ENCODE data around the gene ZNF800. TPM values are rescaled to one million over a fixed set of nuclear protein-coding genes. Genes with fewer than 3 reads are reported as not detected.

The ZNF800 gene
- total and polyA plus RNA-seq, 4 donors = 4.8 to 15.2 (median 12.8) TPM

DNA sequence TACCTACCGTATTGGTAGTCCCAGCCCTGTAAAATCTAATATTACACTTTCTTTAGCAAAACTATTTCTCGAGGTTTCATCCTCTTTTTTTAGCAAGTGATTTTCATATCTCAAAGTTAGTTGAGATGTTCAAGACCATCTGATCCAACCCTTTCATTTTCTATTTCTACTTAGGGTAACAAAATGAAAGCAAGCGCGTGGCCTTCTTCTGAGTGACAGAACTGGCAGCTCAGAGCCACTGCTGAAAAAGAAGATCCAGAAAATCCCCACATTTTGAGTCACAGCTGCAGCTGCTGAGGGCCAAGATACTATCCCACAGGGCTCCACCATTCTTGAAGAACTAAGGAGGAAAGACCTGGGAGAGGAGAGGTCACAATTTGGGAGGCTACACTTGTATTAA is 24.8 kb upstream of the ZNF800 start:
- TF ChIP-seq YY1 (IDR thresholded peaks at IDR 0.05) = no peak
- no peak for TF ChIP-seq EGR1 (IDR thresholded peaks at IDR 0.05; ENCODE audit: low read depth in 2 of 2)
- no peak for TF ChIP-seq HNF4G (IDR thresholded peaks at IDR 0.05)
- no peak for TF ChIP-seq SP1 (IDR thresholded peaks at IDR 0.05)
- TF ChIP-seq HNF4A (conservative IDR thresholded peaks at IDR 0.05) = no peak
- TF ChIP-seq FOXA2 (IDR thresholded peaks at IDR 0.05) = no peak
- TF ChIP-seq NR2F2 (IDR thresholded peaks at IDR 0.05) = no peak
- no peak for TF ChIP-seq TAF1 (conservative IDR thresholded peaks at IDR 0.05)
- TF ChIP-seq JUND (IDR thresholded peaks at IDR 0.05) = no peak
- TF ChIP-seq RAD21 (IDR thresholded peaks at IDR 0.05) = no peak
- TF ChIP-seq, protein P1, sequence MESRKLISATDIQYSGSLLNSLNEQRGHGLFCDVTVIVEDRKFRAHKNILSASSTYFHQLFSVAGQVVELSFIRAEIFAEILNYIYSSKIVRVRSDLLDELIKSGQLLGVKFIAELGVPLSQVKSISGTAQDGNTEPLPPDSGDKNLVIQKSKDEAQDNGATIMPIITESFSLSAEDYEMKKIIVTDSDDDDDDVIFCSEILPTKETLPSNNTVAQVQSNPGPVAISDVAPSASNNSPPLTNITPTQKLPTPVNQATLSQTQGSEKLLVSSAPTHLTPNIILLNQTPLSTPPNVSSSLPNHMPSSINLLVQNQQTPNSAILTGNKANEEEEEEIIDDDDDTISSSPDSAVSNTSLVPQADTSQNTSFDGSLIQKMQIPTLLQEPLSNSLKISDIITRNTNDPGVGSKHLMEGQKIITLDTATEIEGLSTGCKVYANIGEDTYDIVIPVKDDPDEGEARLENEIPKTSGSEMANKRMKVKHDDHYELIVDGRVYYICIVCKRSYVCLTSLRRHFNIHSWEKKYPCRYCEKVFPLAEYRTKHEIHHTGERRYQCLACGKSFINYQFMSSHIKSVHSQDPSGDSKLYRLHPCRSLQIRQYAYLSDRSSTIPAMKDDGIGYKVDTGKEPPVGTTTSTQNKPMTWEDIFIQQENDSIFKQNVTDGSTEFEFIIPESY (IDR thresholded peaks at IDR 0.05) = no peak
- TF ChIP-seq, protein P2, sequence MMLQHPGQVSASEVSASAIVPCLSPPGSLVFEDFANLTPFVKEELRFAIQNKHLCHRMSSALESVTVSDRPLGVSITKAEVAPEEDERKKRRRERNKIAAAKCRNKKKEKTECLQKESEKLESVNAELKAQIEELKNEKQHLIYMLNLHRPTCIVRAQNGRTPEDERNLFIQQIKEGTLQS (IDR thresholded peaks at IDR 0.05) = no peak

DNA sequence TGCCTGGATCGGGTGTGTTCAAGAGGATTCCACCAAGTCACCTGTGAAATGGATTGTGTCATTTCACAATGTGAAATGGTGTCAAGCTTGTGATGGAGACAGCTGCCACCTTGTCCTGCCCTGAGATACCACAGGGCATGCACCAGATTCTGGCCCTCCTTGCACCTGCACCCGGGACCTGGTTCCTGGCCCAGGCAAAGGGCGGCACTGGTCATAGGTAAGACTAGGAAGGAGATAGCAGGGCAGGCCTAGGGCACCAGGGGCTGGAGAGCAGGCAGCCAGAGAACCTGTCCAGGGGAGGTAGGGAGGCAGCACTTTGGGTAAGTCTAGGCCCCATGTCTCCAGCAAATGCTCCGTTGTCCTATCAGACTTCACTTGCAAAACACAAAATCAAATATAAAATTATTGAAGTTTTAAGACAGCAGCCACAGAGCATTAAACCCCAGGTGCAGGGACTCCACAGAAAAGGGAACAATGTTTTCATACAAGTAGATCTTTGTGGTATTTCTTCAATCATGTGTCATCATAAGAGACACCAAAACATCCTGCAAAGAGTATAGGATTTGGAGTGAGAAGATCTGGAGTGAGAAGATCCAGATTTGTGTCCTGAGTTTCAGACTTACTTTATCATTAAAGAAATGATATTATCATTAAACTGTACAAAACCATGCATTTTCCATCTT is 22.7 kb upstream of the ZNF800 start:
- Histone ChIP-seq H3K9me3 (ENCODE audit: control insufficient read depth in 4 of 4, low read length in 3 of 4) (no peaks in the 10 kb centered on the region), H3K27me3 (ENCODE audit: control insufficient read depth in 4 of 4, insufficient read depth in 4 of 4, low read length in 3 of 4) (no peaks in the 10 kb centered on the region), H3K36me3 (ENCODE audit: control insufficient read depth in 4 of 4, insufficient read depth in 3 of 4, low read depth in 1 of 4, low read length in 3 of 4) (no peaks in the 10 kb centered on the region), H3K9ac (ENCODE audit: low read depth in 1 of 2, low read length in 2 of 2) (no peak overlapping the region), H3K27ac (ENCODE audit: low read depth in 1 of 2, low read length in 2 of 2) (no peak overlapping the region), H3K4me1 (ENCODE audit: control insufficient read depth in 4 of 4, insufficient read depth in 4 of 4, low read length in 3 of 4) (peaks cover 0 to 1% (median 0%) of the 10 kb centered on the region in 4 donors), H3K4me3 (ENCODE audit: low read depth in 1 of 3, low read length in 3 of 3) (no peak overlapping the region)
- TF ChIP-seq RAD21 (IDR thresholded peaks at IDR 0.05) = no peak
- TF ChIP-seq HNF4A (conservative IDR thresholded peaks at IDR 0.05) = no peak
- no peak for TF ChIP-seq TAF1 (conservative IDR thresholded peaks at IDR 0.05)
- TF ChIP-seq FOXA2 (IDR thresholded peaks at IDR 0.05) = no peak
- no peak for TF ChIP-seq JUND (IDR thresholded peaks at IDR 0.05)
- no peak for TF ChIP-seq NR2F2 (IDR thresholded peaks at IDR 0.05)
- no peak for TF ChIP-seq RXRA (IDR thresholded peaks at IDR 0.05)
- TF ChIP-seq FOXA1 (IDR thresholded peaks at IDR 0.05) = no peak
- TF ChIP-seq, protein P3, sequence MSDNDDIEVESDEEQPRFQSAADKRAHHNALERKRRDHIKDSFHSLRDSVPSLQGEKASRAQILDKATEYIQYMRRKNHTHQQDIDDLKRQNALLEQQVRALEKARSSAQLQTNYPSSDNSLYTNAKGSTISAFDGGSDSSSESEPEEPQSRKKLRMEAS (IDR thresholded peaks at IDR 0.05) = no peak
- TF ChIP-seq, protein P2 (IDR thresholded peaks at IDR 0.05) = no peak
- no peak for TF ChIP-seq YY1 (IDR thresholded peaks at IDR 0.05)
- TF ChIP-seq, protein P4, sequence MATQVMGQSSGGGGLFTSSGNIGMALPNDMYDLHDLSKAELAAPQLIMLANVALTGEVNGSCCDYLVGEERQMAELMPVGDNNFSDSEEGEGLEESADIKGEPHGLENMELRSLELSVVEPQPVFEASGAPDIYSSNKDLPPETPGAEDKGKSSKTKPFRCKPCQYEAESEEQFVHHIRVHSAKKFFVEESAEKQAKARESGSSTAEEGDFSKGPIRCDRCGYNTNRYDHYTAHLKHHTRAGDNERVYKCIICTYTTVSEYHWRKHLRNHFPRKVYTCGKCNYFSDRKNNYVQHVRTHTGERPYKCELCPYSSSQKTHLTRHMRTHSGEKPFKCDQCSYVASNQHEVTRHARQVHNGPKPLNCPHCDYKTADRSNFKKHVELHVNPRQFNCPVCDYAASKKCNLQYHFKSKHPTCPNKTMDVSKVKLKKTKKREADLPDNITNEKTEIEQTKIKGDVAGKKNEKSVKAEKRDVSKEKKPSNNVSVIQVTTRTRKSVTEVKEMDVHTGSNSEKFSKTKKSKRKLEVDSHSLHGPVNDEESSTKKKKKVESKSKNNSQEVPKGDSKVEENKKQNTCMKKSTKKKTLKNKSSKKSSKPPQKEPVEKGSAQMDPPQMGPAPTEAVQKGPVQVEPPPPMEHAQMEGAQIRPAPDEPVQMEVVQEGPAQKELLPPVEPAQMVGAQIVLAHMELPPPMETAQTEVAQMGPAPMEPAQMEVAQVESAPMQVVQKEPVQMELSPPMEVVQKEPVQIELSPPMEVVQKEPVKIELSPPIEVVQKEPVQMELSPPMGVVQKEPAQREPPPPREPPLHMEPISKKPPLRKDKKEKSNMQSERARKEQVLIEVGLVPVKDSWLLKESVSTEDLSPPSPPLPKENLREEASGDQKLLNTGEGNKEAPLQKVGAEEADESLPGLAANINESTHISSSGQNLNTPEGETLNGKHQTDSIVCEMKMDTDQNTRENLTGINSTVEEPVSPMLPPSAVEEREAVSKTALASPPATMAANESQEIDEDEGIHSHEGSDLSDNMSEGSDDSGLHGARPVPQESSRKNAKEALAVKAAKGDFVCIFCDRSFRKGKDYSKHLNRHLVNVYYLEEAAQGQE (IDR thresholded peaks at IDR 0.05) = no peak
- TF ChIP-seq, protein P5, sequence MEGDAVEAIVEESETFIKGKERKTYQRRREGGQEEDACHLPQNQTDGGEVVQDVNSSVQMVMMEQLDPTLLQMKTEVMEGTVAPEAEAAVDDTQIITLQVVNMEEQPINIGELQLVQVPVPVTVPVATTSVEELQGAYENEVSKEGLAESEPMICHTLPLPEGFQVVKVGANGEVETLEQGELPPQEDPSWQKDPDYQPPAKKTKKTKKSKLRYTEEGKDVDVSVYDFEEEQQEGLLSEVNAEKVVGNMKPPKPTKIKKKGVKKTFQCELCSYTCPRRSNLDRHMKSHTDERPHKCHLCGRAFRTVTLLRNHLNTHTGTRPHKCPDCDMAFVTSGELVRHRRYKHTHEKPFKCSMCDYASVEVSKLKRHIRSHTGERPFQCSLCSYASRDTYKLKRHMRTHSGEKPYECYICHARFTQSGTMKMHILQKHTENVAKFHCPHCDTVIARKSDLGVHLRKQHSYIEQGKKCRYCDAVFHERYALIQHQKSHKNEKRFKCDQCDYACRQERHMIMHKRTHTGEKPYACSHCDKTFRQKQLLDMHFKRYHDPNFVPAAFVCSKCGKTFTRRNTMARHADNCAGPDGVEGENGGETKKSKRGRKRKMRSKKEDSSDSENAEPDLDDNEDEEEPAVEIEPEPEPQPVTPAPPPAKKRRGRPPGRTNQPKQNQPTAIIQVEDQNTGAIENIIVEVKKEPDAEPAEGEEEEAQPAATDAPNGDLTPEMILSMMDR (IDR thresholded peaks at IDR 0.05; ENCODE audit: low read depth, low read length, missing input control) = no peak
- no peak for TF ChIP-seq HNF4G (IDR thresholded peaks at IDR 0.05)
- no peak for TF ChIP-seq GABPA (IDR thresholded peaks at IDR 0.05 in 1 of 2, conservative IDR thresholded peaks at IDR 0.05 in 1 of 2)
- TF ChIP-seq EGR1 (IDR thresholded peaks at IDR 0.05; ENCODE audit: low read depth in 2 of 2) = no peak
- no peak for DNase-seq (ENCODE audit: low spot score)
- WGBS = 92% methylated on average over 4 of the region's 4 CpGs

More for the DNA sequence above, 24.8 kb upstream of the ZNF800 start:
- Histone ChIP-seq H3K4me1 (ENCODE audit: control insufficient read depth in 4 of 4, insufficient read depth in 4 of 4, low read length in 3 of 4) (peaks cover 0 to 1% (median 0%) of the 10 kb centered on the region in 4 donors), H3K4me3 (ENCODE audit: low read depth in 1 of 3, low read length in 3 of 3) (no peak overlapping the region), H3K36me3 (ENCODE audit: control insufficient read depth in 4 of 4, insufficient read depth in 3 of 4, low read depth in 1 of 4, low read length in 3 of 4) (no peaks in the 10 kb centered on the region), H3K27me3 (ENCODE audit: control insufficient read depth in 4 of 4, insufficient read depth in 4 of 4, low read length in 3 of 4) (no peaks in the 10 kb centered on the region), H3K27ac (ENCODE audit: low read depth in 1 of 2, low read length in 2 of 2) (no peak overlapping the region), H3K9ac (ENCODE audit: low read depth in 1 of 2, low read length in 2 of 2) (no peak overlapping the region), H3K9me3 (ENCODE audit: control insufficient read depth in 4 of 4, low read length in 3 of 4) (no peaks in the 10 kb centered on the region)
- DNase-seq (ENCODE audit: low spot score) = no peak
- 80% methylated on average over 4 of the region's 4 CpGs for WGBS

Data from liver (tissue), 9 donors.